GM21723 (cell line): Measurements from ENCODE around the gene LAIR1.

ENCODE experiments used
- ATAC-seq: cut with Tn5 transposase; IDR thresholded peaks from one replicate; pipeline ENCODE4 v1.9.1; 2021; ENCODE audit warnings: mild to moderate bottlenecking, moderate library complexity; ENCODE audit not compliant: unreplicated experiment

Gene LAIR1

GRCh38 chr19:54319049-54319448 is 45.7 kb downstream of the LAIR1 start:
- ATAC-seq: no peak

GRCh38 chr19:54317965-54318240 is 46.8 kb downstream of the LAIR1 start:
- ATAC-seq: no peak

GRCh38 chr19:54317108-54317964 is 47.4 kb downstream of the LAIR1 start:
- ATAC-seq: no peak

- no peak for ATAC-seq
These were observed 48.0 kb downstream of the LAIR1 start for GRCh38 chr19:54316746-54317107.

- ATAC-seq: no peak
These were observed 48.8 kb downstream of the LAIR1 start for GRCh38 chr19:54315956-54316355.

- ATAC-seq: no peak
These were observed 52.0 kb downstream of the LAIR1 start, which contains the start of gene LILRA5 for GRCh38 chr19:54312436-54313377. TSS of gene LILRA5 (minus strand) at chr19:54313166. CDS start at chr19:54313019, 147 bp downstream.

- ATAC-seq: no peak
These were observed 52.7 kb downstream of the LAIR1 start for GRCh38 chr19:54312011-54312410.

GRCh38 chr19:54311486-54311885 is 53.2 kb downstream of the LAIR1 start:
- ATAC-seq: no peak

- ATAC-seq: no peak
These were observed 54.2 kb downstream of the LAIR1 start for GRCh38 chr19:54310543-54310942.

- no peak for ATAC-seq
These were observed 54.9 kb downstream of the LAIR1 start for GRCh38 chr19:54309811-54310210.

GRCh38 chr19:54307389-54308020 is 57.2 kb downstream of the LAIR1 start:
- ATAC-seq: no peak

- ATAC-seq: no peak
These were observed 59.6 kb downstream of the LAIR1 start for GRCh38 chr19:54305141-54305540.

GRCh38 chr19:54302257-54302656 is 62.5 kb downstream of the LAIR1 start:
- no peak for ATAC-seq
